ENCODE results near the gene KIF26A. TPM values are rescaled to one million over a fixed set of nuclear protein-coding genes. Genes with fewer than 3 reads are reported as not detected.

Gene KIF26A
- total RNA-seq, 1 donor from 2014 or later, result 0.46 TPM

DNA sequence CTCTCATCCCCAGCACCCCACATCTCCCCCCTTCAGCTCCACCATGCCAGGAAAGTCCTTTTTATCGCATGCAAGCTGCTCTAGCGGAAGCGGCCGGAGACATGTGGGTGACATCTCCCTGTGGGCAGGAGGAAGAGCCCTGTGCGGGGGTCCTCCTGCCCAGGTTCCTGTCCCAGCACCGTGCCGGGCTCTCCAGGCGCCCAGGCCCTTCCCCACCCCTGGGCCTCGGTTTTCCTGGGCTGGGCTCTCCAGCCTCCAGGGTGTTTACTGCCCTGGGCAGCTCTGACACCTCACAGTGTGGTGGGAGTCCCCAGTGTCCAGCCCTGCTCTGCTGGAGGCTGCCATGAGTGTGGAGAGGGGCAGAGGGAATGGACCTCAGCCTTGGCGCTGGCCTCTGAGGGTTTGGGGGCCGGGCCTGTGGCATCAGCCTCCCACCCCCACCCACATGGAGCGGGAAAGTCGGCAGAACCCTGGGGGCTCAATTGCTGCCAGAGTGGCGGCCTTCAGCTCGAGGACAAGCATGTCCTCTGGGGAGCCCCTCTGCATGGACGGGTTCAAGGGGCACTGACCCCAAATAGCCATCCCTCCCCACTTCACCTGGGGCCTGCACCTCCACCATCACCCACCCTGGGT is 36.0 kb upstream of the KIF26A start:
- TF ChIP-seq, protein P1, sequence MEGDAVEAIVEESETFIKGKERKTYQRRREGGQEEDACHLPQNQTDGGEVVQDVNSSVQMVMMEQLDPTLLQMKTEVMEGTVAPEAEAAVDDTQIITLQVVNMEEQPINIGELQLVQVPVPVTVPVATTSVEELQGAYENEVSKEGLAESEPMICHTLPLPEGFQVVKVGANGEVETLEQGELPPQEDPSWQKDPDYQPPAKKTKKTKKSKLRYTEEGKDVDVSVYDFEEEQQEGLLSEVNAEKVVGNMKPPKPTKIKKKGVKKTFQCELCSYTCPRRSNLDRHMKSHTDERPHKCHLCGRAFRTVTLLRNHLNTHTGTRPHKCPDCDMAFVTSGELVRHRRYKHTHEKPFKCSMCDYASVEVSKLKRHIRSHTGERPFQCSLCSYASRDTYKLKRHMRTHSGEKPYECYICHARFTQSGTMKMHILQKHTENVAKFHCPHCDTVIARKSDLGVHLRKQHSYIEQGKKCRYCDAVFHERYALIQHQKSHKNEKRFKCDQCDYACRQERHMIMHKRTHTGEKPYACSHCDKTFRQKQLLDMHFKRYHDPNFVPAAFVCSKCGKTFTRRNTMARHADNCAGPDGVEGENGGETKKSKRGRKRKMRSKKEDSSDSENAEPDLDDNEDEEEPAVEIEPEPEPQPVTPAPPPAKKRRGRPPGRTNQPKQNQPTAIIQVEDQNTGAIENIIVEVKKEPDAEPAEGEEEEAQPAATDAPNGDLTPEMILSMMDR (conservative IDR thresholded peaks at IDR 0.05; ENCODE audit: low read depth, low read length), result no peak
- DNase-seq (ENCODE audit: low read depth), result no peak
- H3K4me3 ChIP-seq (ENCODE audit: low read depth, low read length), result no peak overlapping the region

DNA sequence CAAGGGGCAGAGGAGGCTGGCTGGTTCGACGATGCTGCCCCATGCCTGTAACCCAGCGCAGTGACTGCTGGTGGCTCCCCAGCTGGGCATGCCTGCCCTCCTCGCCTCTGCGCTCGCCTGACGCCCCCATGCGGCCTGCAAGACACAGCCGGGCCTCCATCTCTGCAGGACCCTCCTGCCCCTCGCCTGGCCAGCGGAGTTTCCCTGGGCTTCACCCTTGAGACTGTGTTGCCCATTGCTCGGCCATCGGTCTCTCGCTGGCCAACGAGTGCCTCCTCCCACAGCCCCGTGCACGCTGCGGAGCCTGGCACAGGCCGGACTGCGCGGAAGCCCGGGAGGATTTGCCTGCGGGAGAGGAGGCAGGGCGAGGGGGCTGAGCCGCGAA is 35.3 kb upstream of the KIF26A start:
- no peak for DNase-seq (ENCODE audit: low read depth)
- no peak overlapping the region for H3K4me3 ChIP-seq (ENCODE audit: low read depth, low read length)
- TF ChIP-seq, protein P1 (conservative IDR thresholded peaks at IDR 0.05; ENCODE audit: low read depth, low read length), result no peak

DNA sequence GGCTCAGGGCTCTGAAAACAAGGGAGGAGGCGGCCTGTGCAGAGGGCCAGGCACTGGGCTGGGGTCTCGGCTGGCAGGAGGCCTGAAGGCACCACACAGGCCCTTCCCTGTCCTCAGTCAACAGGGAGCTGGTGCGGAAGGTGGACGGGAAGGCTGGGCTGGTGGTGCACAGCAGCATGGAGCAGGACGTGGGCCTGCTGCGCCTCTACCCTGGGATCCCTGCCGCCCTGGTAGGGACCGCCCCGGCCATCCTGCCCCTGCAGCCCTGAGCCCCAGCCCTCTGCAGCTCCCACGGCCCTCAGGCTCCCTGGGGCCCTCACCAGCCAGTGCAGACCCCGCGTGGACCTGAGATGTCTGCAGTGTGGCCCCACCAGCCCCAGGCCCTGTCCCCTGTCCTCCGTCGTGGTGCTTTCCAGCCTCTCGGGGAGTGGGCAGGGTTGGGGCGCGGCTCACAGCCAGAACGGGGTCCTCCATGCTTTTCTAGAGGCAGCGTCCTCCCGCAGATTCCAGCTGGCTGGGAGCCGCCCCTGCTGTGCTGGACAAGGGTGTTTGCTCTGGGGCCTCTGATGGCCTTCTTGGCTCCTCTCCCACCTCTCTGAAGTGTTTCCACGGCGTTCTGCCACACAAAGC is 34.8 kb upstream of the KIF26A start:
- no peak overlapping the region for H3K4me3 ChIP-seq (ENCODE audit: low read depth, low read length)
- DNase-seq (ENCODE audit: low read depth), result no peak
- TF ChIP-seq, protein P1 (conservative IDR thresholded peaks at IDR 0.05; ENCODE audit: low read depth, low read length), result no peak

DNA sequence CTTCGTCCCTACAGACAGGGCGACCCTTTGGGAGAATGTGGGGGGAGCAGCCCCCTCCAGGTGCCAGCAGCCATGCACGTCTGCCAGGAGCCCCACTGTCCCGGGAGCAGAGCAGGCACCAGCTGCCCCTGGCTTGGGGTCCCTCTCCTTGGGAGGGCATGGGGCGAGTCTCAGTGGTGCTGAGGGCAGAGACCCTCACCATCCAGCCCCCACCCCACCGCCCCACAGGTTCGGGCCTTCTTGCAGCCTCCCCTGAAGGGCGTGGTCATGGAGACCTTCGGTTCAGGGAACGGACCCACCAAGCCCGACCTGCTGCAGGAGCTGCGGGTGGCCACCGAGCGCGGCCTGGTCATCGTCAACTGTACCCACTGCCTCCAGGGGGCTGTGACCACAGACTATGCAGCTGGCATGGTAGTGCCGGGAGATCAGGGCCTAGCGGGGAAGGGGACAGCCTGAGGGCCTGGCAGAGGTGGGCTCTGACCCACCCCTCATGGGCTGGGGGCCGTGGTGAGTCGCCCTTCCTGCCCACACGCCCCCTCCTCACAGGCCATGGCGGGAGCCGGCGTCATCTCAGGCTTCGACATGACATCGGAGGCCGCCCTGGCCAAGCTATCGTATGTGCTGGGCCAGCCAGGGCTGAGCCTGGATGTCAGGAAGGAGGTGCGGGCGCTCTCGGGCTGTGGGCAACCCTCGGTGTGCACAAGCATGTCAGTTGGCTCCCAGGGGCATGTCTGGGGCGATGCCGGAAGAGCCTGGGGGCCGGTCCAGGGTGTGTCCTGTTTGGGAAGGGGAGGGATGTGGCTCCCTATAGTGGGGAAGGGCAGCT is 34.1 kb upstream of the KIF26A start:
- no peak overlapping the region for H3K4me3 ChIP-seq (ENCODE audit: low read depth, low read length)
- DNase-seq (ENCODE audit: low read depth), result no peak
- TF ChIP-seq, protein P1 (conservative IDR thresholded peaks at IDR 0.05; ENCODE audit: low read depth, low read length), result no peak

DNA sequence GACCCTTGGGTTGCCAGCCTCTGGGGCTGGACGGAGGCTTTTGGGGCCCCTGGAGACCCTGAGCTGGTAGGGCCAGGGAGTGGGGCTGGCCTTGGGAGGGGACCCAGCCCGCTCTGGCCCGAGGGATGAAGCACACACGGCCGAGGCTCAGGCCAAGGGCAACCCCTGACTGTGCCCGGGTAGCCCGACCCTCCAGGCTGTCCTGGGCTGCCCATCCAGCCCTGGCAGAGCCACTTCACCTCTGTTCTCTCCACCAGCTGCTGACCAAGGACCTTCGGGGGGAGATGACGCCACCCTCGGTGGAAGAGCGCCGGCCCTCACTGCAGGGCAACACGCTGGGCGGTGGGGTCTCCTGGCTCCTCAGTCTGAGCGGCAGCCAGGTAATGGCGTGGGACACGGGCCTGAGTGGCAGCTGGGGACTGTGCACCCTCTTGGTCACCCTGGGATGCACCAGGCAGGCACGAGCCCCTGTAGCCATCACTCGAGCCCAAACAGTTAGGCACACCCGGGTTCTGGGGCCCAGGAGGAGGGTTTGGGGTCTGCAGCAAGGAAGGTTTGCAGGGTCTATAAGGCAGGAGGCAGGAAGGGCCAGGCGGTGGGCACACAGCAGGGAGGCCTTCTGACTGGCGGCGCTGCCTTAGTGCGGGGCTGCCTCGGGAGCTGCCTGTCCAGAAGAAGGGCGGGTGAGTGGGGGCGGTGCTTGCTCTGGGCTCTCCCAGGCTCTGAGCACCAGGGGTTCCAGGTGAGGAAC is 33.1 kb upstream of the KIF26A start:
- DNase-seq (ENCODE audit: low read depth), result no peak
- TF ChIP-seq, protein P1 (conservative IDR thresholded peaks at IDR 0.05; ENCODE audit: low read depth, low read length), result no peak
- H3K4me3 ChIP-seq (ENCODE audit: low read depth, low read length), result no peak overlapping the region

DNA sequence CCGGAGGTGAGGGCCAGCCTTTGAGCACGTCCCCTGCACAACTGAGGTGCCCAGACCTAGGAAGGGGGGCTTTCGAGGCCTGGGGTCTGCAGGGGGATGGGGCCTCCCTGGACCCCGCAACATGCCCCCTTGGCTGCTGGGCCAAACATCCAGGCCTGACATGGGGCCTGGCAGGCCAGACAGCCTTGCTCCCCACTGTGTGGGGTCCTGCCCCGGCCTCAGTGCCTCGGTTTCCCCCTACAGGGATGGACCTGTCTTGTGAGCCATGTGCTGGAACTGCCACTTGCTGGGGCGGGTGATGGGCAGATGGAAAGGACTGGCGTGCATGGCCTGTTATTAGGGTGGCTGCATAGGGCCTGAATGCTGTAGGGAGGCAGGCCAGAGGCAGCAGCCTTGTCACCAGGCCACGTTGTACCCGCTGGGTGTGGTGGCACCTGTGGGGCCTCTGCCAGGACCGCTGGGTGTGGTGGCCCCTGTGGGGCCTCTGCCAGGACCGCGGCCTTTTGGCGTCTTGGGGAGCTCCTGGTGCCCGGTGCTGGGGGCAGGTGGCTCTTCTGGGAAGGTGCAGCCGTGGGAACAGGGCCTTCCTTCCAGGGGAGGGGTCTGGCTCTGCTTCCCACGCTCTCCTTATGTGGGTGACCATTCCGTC is 32.4 kb upstream of the KIF26A start:
- no peak for DNase-seq (ENCODE audit: low read depth)
- no peak overlapping the region for H3K4me3 ChIP-seq (ENCODE audit: low read depth, low read length)
- TF ChIP-seq, protein P1 (conservative IDR thresholded peaks at IDR 0.05; ENCODE audit: low read depth, low read length), result no peak

All from epithelial cell of proximal tubule (primary cell).